Right kidney (tissue), 1 donor: Measurements from ENCODE around the gene CYP2J2.
"Not testable (repeated sequence)": the region's sequence is repeated elsewhere in the genome, so short reads cannot be mapped to it uniquely, and the experiment has no call there.

ENCODE experiments used
- DNase-seq: peaks from one replicate; pipeline ENCODE4 v3.0.0-alpha.2; 2016

The CYP2J2 gene

GRCh38 chr1:59857679-59858354, 68.8 kb downstream of the CYP2J2 start:
- DNase-seq, result no peak

- no peak for DNase-seq
These were observed 69.7 kb downstream of the CYP2J2 start for GRCh38 chr1:59856725-59857338.

DNA sequence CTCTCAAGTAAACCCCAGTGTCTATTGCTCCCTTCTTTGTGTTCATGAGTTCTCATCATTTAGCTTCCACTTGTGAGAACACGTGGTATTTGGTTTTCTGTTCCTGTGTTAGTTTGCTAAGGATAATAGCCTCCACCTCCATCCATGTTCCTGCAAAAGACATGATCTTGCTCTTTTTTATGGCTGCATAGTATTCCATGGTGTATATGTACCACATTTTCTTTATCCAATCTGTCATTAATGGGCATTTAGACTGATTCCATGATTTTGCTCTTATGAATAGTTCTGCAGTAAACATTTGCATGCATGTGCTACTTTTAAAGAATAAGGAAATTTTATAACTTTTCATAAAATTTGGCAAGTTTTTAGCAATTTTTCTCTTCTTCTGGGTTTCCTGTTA, 71.3 kb downstream of the CYP2J2 start:
- not testable (repeated sequence) for DNase-seq

DNA sequence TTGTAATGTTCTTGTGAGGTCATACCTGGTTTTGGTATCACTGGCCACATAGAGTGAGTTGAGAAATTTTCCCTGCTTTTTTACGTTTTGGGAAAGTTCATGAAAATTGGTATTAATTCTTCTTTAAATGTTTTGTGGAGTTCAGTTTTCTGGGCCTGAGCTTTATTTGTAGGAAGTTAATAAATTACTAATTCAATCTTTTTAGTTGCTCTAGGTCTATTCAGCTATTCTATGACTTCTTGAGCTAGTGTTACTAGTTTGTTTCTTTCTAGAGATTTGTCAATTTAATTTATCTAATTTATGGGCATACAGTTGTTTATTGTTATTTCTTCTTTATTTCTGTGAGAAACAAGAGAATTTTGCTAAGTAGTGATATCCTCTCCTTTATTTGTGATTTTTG, 74.5 kb downstream of the CYP2J2 start:
- DNase-seq, result no peak

- DNase-seq, result no peak
These were observed 79.7 kb downstream of the CYP2J2 start for GRCh38 chr1:59846895-59847282.

- DNase-seq, result no peak
These were observed 80.2 kb downstream of the CYP2J2 start for GRCh38 chr1:59846209-59846894.

- DNase-seq, result no peak
These were observed 81.5 kb downstream of the CYP2J2 start for GRCh38 chr1:59845091-59845490.
